ENCODE results near the gene CADPS2. TPM values are rescaled to one million over a fixed set of nuclear protein-coding genes. Genes with fewer than 3 reads are reported as not detected.

Gene CADPS2
- total RNA-seq, 2 experiments from 2014 or later = not detected

DNA sequence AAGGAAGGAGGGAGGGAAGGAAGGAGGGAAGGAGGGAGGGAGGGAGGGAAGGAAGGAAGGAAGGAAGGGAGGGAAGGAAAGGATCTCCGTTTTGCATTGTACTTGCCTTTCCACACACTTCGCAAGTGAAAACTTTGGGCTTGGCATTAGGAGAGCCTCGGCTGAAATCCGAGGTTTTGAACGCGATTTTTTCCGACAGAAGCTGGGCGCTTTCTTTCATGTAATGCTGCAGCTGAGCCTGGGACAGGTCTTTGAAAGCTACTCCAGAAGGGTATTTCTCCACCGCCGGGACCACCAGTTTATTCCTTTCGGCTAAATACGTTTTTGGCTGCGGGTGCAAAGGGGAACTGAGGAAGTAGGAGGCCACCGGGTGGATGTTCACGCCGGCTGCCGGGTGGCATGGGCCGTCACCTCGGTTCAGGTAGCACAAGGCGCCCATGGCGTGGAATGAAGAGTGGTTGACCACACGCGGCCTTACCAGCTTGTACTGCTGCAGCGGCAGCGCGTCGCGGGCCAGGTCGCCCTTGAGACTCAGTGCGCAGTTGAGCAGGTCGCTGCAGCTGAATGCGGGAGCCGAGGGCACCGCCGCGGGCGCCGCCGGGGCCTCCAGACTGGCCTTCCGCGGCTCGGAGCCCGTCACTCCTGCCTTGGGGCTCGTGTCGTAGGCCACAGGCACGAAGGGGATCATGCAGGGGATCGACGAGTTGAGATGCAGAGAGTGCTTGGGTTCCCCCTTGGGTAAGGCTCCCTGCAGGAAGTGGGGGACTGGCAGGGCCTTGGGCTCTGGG, 582.5 kb downstream of the CADPS2 start:
- CTCF ChIA-PET = no interaction called here
- no peak for TF ChIP-seq CTCF (IDR thresholded peaks at IDR 0.05)
- intact Hi-C loops (cut with micrococcal nuclease) = no loop called here
- Mint-ChIP-seq H3K9me3 (no peaks in the 10 kb centered on the region), H3K4me1 (ENCODE audit: low read depth) (no peaks in the 10 kb centered on the region), H3K36me3 (ENCODE audit: low read depth) (peaks cover 1% of the 10 kb centered on the region), H3K4me3 (no peak overlapping the region), H3K27me3 (peaks cover 85% of the 10 kb centered on the region), H3K27ac (no peak overlapping the region)
- DNase-seq (no peak), ATAC-seq (no peak)
- POLR2A ChIA-PET = no interaction called here

- no peak for TF ChIP-seq CTCF (IDR thresholded peaks at IDR 0.05)
- ChIA-PET CTCF (interaction anchor here (0.8 kb wide), 1 partner anchor 343 kb away, joined by 3 read pairs; no protein-coding TSS in a partner anchor), POLR2A (no interaction called here)
- intact Hi-C loops (cut with micrococcal nuclease) = no loop called here
- peaks cover 88% of the 10 kb centered on the region for H3K27me3 Mint-ChIP-seq
- H3K4me3 Mint-ChIP-seq = no peak overlapping the region
- ATAC-seq (no peak), DNase-seq (no peak)
- H3K9me3 Mint-ChIP-seq = no peaks in the 10 kb centered on the region
- no peaks in the 10 kb centered on the region for H3K4me1 Mint-ChIP-seq (ENCODE audit: low read depth)
- H3K36me3 Mint-ChIP-seq (ENCODE audit: low read depth) = peaks cover 1% of the 10 kb centered on the region
- no peak overlapping the region for H3K27ac Mint-ChIP-seq
Observed at GRCh38 chr7:122302761-122303530, 583.3 kb downstream of the CADPS2 start.

GRCh38 chr7:122301858-122302760, 584.2 kb downstream of the CADPS2 start:
- H3K27me3 Mint-ChIP-seq = peaks cover 82% of the 10 kb centered on the region
- ChIA-PET POLR2A (no interaction called here), CTCF (interaction anchor here (0.8 kb wide), 1 partner anchor 342 kb away, joined by 3 read pairs; no protein-coding TSS in a partner anchor)
- intact Hi-C loops (cut with micrococcal nuclease) = no loop called here
- no peak overlapping the region for H3K27ac Mint-ChIP-seq
- H3K36me3 Mint-ChIP-seq (ENCODE audit: low read depth) = peaks cover 1% of the 10 kb centered on the region
- H3K4me1 Mint-ChIP-seq (ENCODE audit: low read depth) = no peaks in the 10 kb centered on the region
- no peak for TF ChIP-seq CTCF (IDR thresholded peaks at IDR 0.05)
- no peak for DNase-seq
- H3K4me3 Mint-ChIP-seq = no peak overlapping the region
- no peaks in the 10 kb centered on the region for H3K9me3 Mint-ChIP-seq
- ATAC-seq = no peak

DNA sequence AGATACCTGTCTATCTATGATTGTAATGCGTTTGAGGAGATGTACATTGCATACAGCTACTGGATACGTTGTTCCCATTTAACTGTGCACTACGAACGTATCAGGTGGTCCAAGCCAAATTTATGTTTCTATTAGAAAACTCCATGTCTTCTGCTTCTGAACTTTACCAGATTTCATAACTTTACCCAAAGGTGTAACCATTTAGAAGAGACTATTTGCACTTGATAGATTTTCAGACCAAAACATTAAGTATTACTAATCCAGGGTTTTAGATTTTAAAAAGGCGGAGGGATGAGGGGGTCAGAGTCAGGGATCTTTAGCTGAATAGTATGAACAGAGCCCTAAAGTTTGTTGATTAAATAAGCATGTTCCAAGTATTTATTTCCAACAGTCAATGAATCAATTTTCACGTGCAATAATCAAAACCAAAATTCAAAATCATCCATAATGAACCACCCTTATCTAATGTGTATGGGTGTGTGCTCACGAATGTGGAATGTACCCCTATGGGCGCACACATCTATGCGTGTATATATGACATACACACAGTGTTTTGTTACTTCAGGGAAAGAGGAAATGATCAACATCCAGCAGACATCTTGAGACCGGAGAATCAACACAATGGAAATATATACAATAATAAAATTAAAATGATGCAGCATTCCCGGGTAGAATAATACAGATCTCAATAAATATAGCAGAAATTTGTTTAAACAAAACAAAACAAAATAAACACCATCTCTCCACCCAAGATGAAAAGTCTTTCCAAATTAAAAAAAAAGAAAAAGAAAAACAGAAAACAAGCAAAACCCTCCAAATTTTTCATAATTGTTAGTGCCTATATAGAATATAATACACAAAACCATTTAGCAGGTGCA, 585.1 kb downstream of the CADPS2 start:
- Mint-ChIP-seq H3K4me3 (no peak overlapping the region), H3K9me3 (no peaks in the 10 kb centered on the region), H3K27ac (no peak overlapping the region), H3K4me1 (ENCODE audit: low read depth) (no peaks in the 10 kb centered on the region), H3K27me3 (peaks cover 75% of the 10 kb centered on the region), H3K36me3 (ENCODE audit: low read depth) (peaks cover 1% of the 10 kb centered on the region)
- DNase-seq (no peak), ATAC-seq (no peak)
- ChIA-PET CTCF (no interaction called here), POLR2A (no interaction called here)
- intact Hi-C loops (cut with micrococcal nuclease) = no loop called here
- TF ChIP-seq CTCF (IDR thresholded peaks at IDR 0.05) = no peak

Measured in activated CD8-positive, alpha-beta T cell treated with anti-CD3 and anti-CD28 coated beads for 36 hours (primary cell).